Spleen (tissue), 11 donors: Measurements from ENCODE around the gene SH3RF3. TPM values are rescaled to one million over a fixed set of nuclear protein-coding genes. Genes with fewer than 3 reads are reported as not detected.

Experiments
- DNase-seq: peaks from one replicate; pipeline ENCODE4 v3.0.0-alpha.2; 2020
- H3K27ac ChIP-seq, 8 donors: fragments of 200-600 bp; sonication (generic) in 7 of 8; 1 replicate in 4 of 8; 2 replicates in 4 of 8; pipeline versions ENCODE4 v1.5.0 to v1.8.0; 2016 to 2021; ENCODE audit warnings: inconsistent platforms in 4 of 8, mild to moderate bottlenecking in 4 of 8, moderate library complexity in 1 of 8
- H3K27me3 ChIP-seq, 7 donors: fragments of 200-600 bp; sonication (generic) in 6 of 7; replicated peaks in 1 of 7; 1 replicate in 4 of 7; 2 replicates in 3 of 7; pipeline versions ENCODE4 v1.5.0 to v1.8.0; 2016 to 2021; ENCODE audit warnings: inconsistent platforms in 3 of 7, mild to moderate bottlenecking in 1 of 7
- H3K36me3 ChIP-seq, 6 donors: fragments of 200-600 bp; sonication (generic) in 5 of 6; 1 replicate in 4 of 6; 2 replicates in 2 of 6; pipeline versions ENCODE4 v1.5.0 to v1.8.0; 2016 to 2021; ENCODE audit warnings: inconsistent platforms in 2 of 6
- H3K4me1 ChIP-seq, 6 donors: fragments of 200-600 bp; sonication (generic) in 5 of 6; 1 replicate in 3 of 6; 2 replicates in 3 of 6; pipeline versions ENCODE4 v1.5.0 to v1.8.0; 2016 to 2021; ENCODE audit warnings: inconsistent platforms in 3 of 6
- H3K4me3 ChIP-seq, 8 donors: fragments of 200-600 bp; sonication (generic) in 7 of 8; 1 replicate in 4 of 8; 2 replicates in 4 of 8; pipeline versions ENCODE4 v1.5.0 to v1.8.0; 2016 to 2021; ENCODE audit warnings: inconsistent platforms in 4 of 8, mild to moderate bottlenecking in 4 of 8, moderate library complexity in 2 of 8
- H3K9me3 ChIP-seq, 8 donors: fragments of 200-600 bp; sonication (generic) in 7 of 8; 1 replicate in 4 of 8; 2 replicates in 4 of 8; pipeline versions ENCODE4 v1.5.0 to v1.8.0; 2016 to 2021; ENCODE audit warnings: inconsistent platforms in 4 of 8
- CTCF ChIP-seq, 11 experiments: fragments of 200-600 bp in 7 of 11; fragments of 450-650 bp in 4 of 11; sonication (generic) in 4 of 11; IDR thresholded peaks in 8 of 11; conservative IDR thresholded peaks in 3 of 11; 1 replicate in 7 of 11; 2 replicates in 4 of 11; pipeline versions ENCODE4 v1.4.0 to v1.8.0; 2016 to 2021; ENCODE audit warnings: antibody characterized with exemption in 11 of 11, inconsistent platforms in 4 of 11, mild to moderate bottlenecking in 1 of 11
- POLR2A ChIP-seq, 3 donors: fragments of 450-650 bp; IDR thresholded peaks; one replicate each; pipeline ENCODE4 v1.5.1; 2017; ENCODE audit warnings: antibody characterized with exemption in 3 of 3, mild to moderate bottlenecking in 1 of 3
- POLR2AphosphoS5 ChIP-seq, 3 donors: sonication (generic); formaldehyde crosslinking; IDR thresholded peaks; one replicate each; pipeline ENCODE4 v1.5.1; 2017; ENCODE audit warnings: antibody characterized with exemption in 3 of 3
- WGBS, 5 donors: extraction: QIAGEN DNeasy Blood & Tissue Kit in 3 of 5; methylation state at CpG; one replicate each; pipeline versions ENCODE4 v1.1.5 to v1.1.7; 2013 to 2018; 5-methylcytosine and 5-hydroxymethylcytosine counted together
- intact Hi-C: fragments of 100-400 bp; cut with DNase I; formaldehyde crosslinking; loops from one replicate; pipeline ENCODE4 v1.15.0; 2023; ENCODE audit warnings: low total_unique reads
- polyA plus RNA-seq, 3 donors: library from polyadenylated mRNA; stranded (reverse); fragments of 200-250 nt; gene quantifications; one replicate each; pipeline ENCODE4 v1.2.1, GENCODE V29; 2013
- total RNA-seq, 7 donors: library from RNA; depleted of rRNA in 3 of 7; stranded (reverse); fragments of >200 nt in 3 of 7; fragmentation: NEBNext Ultra II Directional in 4 of 7; extraction: Animal tissue kit (Norgen Biotek cat#: 25700) in 4 of 7; gene quantifications; one replicate each; pipeline versions ENCODE4 v1.1.0 to v1.2.1, GENCODE V29; 2016 to 2021
- donor health status: healthy with polysubstance abuse.
- donor health status: DM: no; HTN: no; CAD: no; lungs with moderate emphysema.
- donor health status: DM: no; HTN: no; CAD: no.
- donor health status: Bipolar disorder and iron deficiency.
- donor health status: healthy.
- donor health status: DM: no; HTN: no; CAD: no.
- donor health status: DM: yes; HTN: yes; CAD: no.

The SH3RF3 gene
- total and polyA plus RNA-seq, 10 donors: 1.3 to 7.6 (median 4.7) TPM

GRCh38 chr2:109168086-109168485 lies 39.1 kb downstream of the SH3RF3 start:
- 88 to 100% (median 94%) methylated on average over 2 of the region's 2 CpGs for WGBS, 5 donors
- no peak overlapping the region for H3K4me3 ChIP-seq
- no peaks in the 10 kb centered on the region for H3K9me3 ChIP-seq
- intact Hi-C loops: no loop called here
- H3K27me3 ChIP-seq: peaks cover 0 to 19% (median 0%) of the 10 kb centered on the region in 7 donors
- H3K4me1 ChIP-seq: peaks cover 0 to 43% (median 19%) of the 10 kb centered on the region in 6 donors
- no peak overlapping the region for H3K27ac ChIP-seq
- no peaks in the 10 kb centered on the region for H3K36me3 ChIP-seq
- no peak for DNase-seq
- no peak for TF ChIP-seq POLR2A (IDR thresholded peaks at IDR 0.05)
- TF ChIP-seq CTCF (IDR thresholded peaks at IDR 0.05 in 8 of 11, conservative IDR thresholded peaks at IDR 0.05 in 3 of 11): no peak
- TF ChIP-seq POLR2AphosphoS5 (IDR thresholded peaks at IDR 0.05): no peak

GRCh38 chr2:109168716-109169115 lies 39.7 kb downstream of the SH3RF3 start:
- Histone ChIP-seq H3K27ac (no peak overlapping the region), H3K27me3 (peaks cover 0 to 19% (median 0%) of the 10 kb centered on the region in 7 donors), H3K9me3 (no peaks in the 10 kb centered on the region), H3K4me3 (no peak overlapping the region), H3K36me3 (no peaks in the 10 kb centered on the region), H3K4me1 (peaks cover 0 to 47% (median 19%) of the 10 kb centered on the region in 6 donors)
- TF ChIP-seq POLR2AphosphoS5 (IDR thresholded peaks at IDR 0.05): no peak
- no peak for TF ChIP-seq CTCF (IDR thresholded peaks at IDR 0.05 in 8 of 11, conservative IDR thresholded peaks at IDR 0.05 in 3 of 11)
- no peak for TF ChIP-seq POLR2A (IDR thresholded peaks at IDR 0.05)
- 74 to 97% (median 84%) methylated on average over 2 of the region's 2 CpGs for WGBS, 5 donors
- DNase-seq: no peak
- intact Hi-C loops: no loop called here

GRCh38 chr2:109170645-109171044 lies 41.6 kb downstream of the SH3RF3 start:
- Histone ChIP-seq H3K27me3 (peaks cover 0 to 19% (median 0%) of the 10 kb centered on the region in 7 donors), H3K4me3 (no peak overlapping the region), H3K9me3 (peaks cover 0 to 10% (median 3%) of the 10 kb centered on the region in 8 donors), H3K27ac (no peak overlapping the region), H3K36me3 (no peaks in the 10 kb centered on the region), H3K4me1 (peaks cover 0 to 36% (median 8%) of the 10 kb centered on the region in 6 donors)
- intact Hi-C loops: no loop called here
- TF ChIP-seq POLR2AphosphoS5 (IDR thresholded peaks at IDR 0.05): no peak
- TF ChIP-seq CTCF (IDR thresholded peaks at IDR 0.05 in 8 of 11, conservative IDR thresholded peaks at IDR 0.05 in 3 of 11): no peak
- no peak for TF ChIP-seq POLR2A (IDR thresholded peaks at IDR 0.05)
- DNase-seq: no peak
- 79 to 92% (median 87%) methylated on average over 6 of the region's 6 CpGs for WGBS, 5 donors

GRCh38 chr2:109171444-109172334 lies 42.7 kb downstream of the SH3RF3 start:
- no peak for DNase-seq
- intact Hi-C loops: no loop called here
- TF ChIP-seq POLR2A (IDR thresholded peaks at IDR 0.05) (no peak), CTCF (IDR thresholded peaks at IDR 0.05 in 8 of 11, conservative IDR thresholded peaks at IDR 0.05 in 3 of 11) (peak in 6 of 11 experiments; percentile 13 to 33 (median 22)), POLR2AphosphoS5 (IDR thresholded peaks at IDR 0.05) (peak; percentile 8 to 65 (median 56))
- peaks cover 0 to 35% (median 8%) of the 10 kb centered on the region in 6 donors for H3K4me1 ChIP-seq
- H3K27ac ChIP-seq: peak overlapping the region in 4 of 8 donors; percentile 10 to 47 (median 22)
- peaks cover 0 to 10% (median 3%) of the 10 kb centered on the region in 8 donors for H3K9me3 ChIP-seq
- WGBS, 5 donors: 52 to 74% (median 67%) methylated on average over 31 to 36 of the region's 36 CpGs
- no peaks in the 10 kb centered on the region for H3K36me3 ChIP-seq
- no peak overlapping the region for H3K4me3 ChIP-seq
- H3K27me3 ChIP-seq: peaks cover 0 to 19% (median 0%) of the 10 kb centered on the region in 7 donors
